HepG2 (cell line): Measurements from ENCODE around the gene WDR83. TPM values are rescaled to one million over a fixed set of nuclear protein-coding genes. Genes with fewer than 3 reads are reported as not detected.

Experiments used
- DNMT1 ChIP-seq: sonication (generic); formaldehyde crosslinking; IDR thresholded peaks from 2 replicates; pipeline ENCODE4 v1.5.1; 2020; ENCODE audit warnings: mild to moderate bottlenecking, missing genetic modification reagents
- HOXA3 ChIP-seq: sonication (generic); formaldehyde crosslinking; IDR thresholded peaks from 2 replicates; pipeline ENCODE4 v1.5.0; 2020; ENCODE audit warnings: missing genetic modification reagents
- KMT2B ChIP-seq: IDR thresholded peaks from 2 replicates; pipeline ENCODE4 v1.6.1; 2016; ENCODE audit warnings: missing genetic modification reagents, missing compliant biosample characterization
- MTF2 ChIP-seq: sonication (generic); formaldehyde crosslinking; IDR thresholded peaks from 2 replicates; pipeline ENCODE4 v1.5.0; 2020; ENCODE audit warnings: missing genetic modification reagents, borderline replicate concordance
- ZFY ChIP-seq: sonication (generic); formaldehyde crosslinking; IDR thresholded peaks from 2 replicates; pipeline ENCODE4 v1.4.0; 2020; ENCODE audit warnings: missing genetic modification reagents
- ZIK1 ChIP-seq: sonication (generic); formaldehyde crosslinking; IDR thresholded peaks from 2 replicates; pipeline ENCODE4 v1.5.0; 2020; ENCODE audit warnings: mild to moderate bottlenecking, low read depth, missing genetic modification reagents, borderline replicate concordance
- ZNF207 ChIP-seq: fragments of 450-650 bp; IDR thresholded peaks from 2 replicates; pipeline ENCODE4 v1.6.1; 2016; ENCODE audit warnings: antibody characterized with exemption, borderline replicate concordance
- polyA plus RNA-seq, 8 experiments: library from polyadenylated mRNA; depleted of rRNA in 3 of 8; stranded (reverse) in 7 of 8; unstranded in 1 of 8; fragments of >200 nt; fragmentation: Illumina TruSeq in 4 of 8; extraction: Trizol in 4 of 8; gene quantifications; 2 replicates each; pipeline versions ENCODE4 v1.2.1 to v1.2.3, GENCODE V29; 2011 to 2016; ENCODE audit warnings: low read depth in 4 of 8, missing spikeins in 1 of 8, mixed read lengths in 1 of 8; ENCODE audit not compliant: insufficient read depth in 1 of 8
- total RNA-seq, 5 experiments: library from RNA; depleted of rRNA; stranded (reverse); fragments of >200 nt; fragmentation: Illumina TruSeq; extraction: Trizol; gene quantifications; 2 replicates each; pipeline ENCODE4 v1.2.3, GENCODE V29; 2016; ENCODE audit warnings: low read depth in 1 of 5
- TF ChIP-seq, protein P1 (sequence below): sonication (generic); formaldehyde crosslinking; conservative IDR thresholded peaks from 2 replicates; pipeline ENCODE4 v1.8.1; 2023; ENCODE audit warnings: missing genetic modification reagents
- TF ChIP-seq, protein P2 (sequence below): sonication (generic); formaldehyde crosslinking; IDR thresholded peaks from 2 replicates; pipeline ENCODE4 v1.4.0; 2020; ENCODE audit warnings: missing genetic modification reagents
- TF ChIP-seq, protein P3 (sequence below): sonication (generic); formaldehyde crosslinking; IDR thresholded peaks from one replicate; pipeline ENCODE4 v1.5.1; 2020; ENCODE audit warnings: mild to moderate bottlenecking, missing genetic modification reagents; ENCODE audit errors: not compliant biosample characterization
- TF ChIP-seq, protein P4 (sequence below): sonication (generic); formaldehyde crosslinking; IDR thresholded peaks from 2 replicates; pipeline ENCODE4 v1.9.0; 2021; ENCODE audit warnings: missing genetic modification reagents, mild to moderate bottlenecking, borderline replicate concordance
- TF ChIP-seq, protein P5 (sequence below): sonication (generic); formaldehyde crosslinking; IDR thresholded peaks from 2 replicates; pipeline ENCODE4 v1.4.0; 2020; ENCODE audit warnings: missing genetic modification reagents

WDR83 gene
- total and polyA plus RNA-seq, 2 of the 13 experiments (the other 11 are each of a cell fraction or from before 2014, with no cell fraction given) = 4.5 to 10.7 TPM

DNA sequence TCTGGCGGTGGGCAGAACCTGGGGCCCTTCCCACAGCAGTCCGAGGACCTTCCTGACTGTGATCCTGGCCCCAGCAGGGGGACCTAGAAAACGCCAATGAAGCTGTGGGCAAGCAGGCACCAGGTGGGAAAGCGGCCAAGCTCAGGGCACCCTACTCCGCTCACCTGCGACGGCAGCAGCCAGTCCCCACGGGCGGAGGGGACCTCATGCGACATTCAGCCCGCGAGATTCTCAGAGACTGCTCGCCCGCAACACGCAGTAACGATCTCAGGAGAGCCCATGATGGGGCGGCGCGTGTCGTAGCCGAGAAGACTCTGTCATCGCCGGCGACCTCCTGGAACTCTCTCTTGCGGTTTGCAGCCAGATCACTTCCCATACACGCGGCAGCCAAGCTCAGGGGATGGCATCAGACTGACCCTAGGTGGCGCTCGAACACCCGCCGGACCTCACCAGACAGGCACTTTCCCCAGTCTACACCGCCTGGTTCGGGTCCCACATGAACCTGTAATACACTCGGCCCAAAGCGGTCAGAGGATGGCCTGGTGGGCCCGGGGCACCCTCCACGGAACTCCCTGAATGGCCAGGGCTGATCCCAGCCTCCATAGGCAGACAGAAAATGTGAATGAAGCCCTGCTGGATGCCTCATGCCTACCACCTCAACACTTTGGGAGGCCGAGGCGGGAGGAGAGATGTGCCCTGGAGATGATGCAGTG, 26.6 kb upstream of the WDR83 start (continued):
- TF ChIP-seq, protein P1, sequence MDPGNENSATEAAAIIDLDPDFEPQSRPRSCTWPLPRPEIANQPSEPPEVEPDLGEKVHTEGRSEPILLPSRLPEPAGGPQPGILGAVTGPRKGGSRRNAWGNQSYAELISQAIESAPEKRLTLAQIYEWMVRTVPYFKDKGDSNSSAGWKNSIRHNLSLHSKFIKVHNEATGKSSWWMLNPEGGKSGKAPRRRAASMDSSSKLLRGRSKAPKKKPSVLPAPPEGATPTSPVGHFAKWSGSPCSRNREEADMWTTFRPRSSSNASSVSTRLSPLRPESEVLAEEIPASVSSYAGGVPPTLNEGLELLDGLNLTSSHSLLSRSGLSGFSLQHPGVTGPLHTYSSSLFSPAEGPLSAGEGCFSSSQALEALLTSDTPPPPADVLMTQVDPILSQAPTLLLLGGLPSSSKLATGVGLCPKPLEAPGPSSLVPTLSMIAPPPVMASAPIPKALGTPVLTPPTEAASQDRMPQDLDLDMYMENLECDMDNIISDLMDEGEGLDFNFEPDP (CRISPR knock-in tag) = no peak
- TF ChIP-seq KMT2B (CRISPR knock-in tag) (peak; percentile 55; the same call in 1 of the 2 replicates), ZFY (CRISPR knock-in tag) (peak; percentile 28; the same call in 1 of the 2 replicates), ZIK1 (CRISPR knock-in tag) (no peak), MTF2 (CRISPR knock-in tag) (no peak), ZNF207 (no peak), DNMT1 (CRISPR knock-in tag) (no peak), HOXA3 (peak; percentile 56; the same call in 1 of the 2 replicates)
- TF ChIP-seq, protein P2, sequence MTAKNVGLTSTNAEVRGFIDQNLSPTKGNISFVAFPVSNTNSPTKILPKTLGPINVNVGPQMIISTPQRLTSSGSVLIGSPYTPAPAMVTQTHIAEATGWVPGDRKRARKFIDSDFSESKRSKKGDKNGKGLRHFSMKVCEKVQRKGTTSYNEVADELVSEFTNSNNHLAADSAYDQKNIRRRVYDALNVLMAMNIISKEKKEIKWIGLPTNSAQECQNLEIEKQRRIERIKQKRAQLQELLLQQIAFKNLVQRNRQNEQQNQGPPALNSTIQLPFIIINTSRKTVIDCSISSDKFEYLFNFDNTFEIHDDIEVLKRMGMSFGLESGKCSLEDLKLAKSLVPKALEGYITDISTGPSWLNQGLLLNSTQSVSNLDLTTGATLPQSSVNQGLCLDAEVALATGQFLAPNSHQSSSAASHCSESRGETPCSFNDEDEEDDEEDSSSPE (CRISPR knock-in tag) = no peak
- TF ChIP-seq, protein P3, sequence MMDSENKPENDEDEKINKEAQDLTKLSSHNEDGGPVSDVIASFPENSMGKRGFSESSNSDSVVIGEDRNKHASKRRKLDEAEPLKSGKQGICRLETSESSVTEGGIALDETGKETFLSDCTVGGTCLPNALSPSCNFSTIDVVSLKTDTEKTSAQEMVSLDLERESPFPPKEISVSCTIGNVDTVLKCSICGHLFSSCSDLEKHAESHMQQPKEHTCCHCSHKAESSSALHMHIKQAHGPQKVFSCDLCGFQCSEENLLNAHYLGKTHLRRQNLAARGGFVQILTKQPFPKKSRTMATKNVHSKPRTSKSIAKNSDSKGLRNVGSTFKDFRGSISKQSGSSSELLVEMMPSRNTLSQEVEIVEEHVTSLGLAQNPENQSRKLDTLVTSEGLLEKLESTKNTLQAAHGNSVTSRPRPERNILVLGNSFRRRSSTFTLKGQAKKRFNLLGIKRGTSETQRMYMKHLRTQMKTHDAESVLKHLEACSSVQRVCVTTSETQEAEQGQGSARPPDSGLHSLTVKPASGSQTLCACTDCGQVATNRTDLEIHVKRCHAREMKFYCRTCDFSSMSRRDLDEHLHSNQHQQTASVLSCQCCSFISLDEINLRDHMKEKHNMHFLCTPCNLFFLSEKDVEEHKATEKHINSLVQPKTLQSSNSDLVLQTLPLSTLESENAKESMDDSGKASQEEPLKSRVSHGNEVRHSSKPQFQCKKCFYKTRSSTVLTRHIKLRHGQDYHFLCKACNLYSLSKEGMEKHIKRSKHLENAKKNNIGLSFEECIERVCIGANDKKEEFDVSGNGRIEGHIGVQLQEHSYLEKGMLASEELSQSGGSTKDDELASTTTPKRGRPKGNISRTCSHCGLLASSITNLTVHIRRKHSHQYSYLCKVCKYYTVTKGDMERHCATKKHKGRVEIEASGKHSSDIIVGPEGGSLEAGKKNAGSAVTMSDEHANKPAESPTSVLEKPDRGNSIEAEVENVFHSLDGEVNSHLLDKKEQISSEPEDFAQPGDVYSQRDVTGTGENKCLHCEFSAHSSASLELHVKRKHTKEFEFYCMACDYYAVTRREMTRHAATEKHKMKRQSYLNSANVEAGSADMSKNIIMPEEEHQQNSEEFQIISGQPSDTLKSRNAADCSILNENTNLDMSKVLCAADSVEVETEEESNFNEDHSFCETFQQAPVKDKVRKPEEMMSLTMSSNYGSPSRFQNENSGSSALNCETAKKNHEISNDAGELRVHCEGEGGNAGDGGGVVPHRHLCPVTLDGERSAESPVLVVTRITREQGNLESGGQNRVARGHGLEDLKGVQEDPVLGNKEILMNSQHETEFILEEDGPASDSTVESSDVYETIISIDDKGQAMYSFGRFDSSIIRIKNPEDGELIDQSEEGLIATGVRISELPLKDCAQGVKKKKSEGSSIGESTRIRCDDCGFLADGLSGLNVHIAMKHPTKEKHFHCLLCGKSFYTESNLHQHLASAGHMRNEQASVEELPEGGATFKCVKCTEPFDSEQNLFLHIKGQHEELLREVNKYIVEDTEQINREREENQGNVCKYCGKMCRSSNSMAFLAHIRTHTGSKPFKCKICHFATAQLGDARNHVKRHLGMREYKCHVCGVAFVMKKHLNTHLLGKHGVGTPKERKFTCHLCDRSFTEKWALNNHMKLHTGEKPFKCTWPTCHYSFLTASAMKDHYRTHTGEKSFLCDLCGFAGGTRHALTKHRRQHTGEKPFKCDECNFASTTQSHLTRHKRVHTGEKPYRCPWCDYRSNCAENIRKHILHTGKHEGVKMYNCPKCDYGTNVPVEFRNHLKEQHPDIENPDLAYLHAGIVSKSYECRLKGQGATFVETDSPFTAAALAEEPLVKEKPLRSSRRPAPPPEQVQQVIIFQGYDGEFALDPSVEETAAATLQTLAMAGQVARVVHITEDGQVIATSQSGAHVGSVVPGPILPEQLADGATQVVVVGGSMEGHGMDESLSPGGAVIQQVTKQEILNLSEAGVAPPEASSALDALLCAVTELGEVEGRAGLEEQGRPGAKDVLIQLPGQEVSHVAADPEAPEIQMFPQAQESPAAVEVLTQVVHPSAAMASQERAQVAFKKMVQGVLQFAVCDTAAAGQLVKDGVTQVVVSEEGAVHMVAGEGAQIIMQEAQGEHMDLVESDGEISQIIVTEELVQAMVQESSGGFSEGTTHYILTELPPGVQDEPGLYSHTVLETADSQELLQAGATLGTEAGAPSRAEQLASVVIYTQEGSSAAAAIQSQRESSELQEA (CRISPR knock-in tag) = peak; percentile 33
- TF ChIP-seq, protein P4, sequence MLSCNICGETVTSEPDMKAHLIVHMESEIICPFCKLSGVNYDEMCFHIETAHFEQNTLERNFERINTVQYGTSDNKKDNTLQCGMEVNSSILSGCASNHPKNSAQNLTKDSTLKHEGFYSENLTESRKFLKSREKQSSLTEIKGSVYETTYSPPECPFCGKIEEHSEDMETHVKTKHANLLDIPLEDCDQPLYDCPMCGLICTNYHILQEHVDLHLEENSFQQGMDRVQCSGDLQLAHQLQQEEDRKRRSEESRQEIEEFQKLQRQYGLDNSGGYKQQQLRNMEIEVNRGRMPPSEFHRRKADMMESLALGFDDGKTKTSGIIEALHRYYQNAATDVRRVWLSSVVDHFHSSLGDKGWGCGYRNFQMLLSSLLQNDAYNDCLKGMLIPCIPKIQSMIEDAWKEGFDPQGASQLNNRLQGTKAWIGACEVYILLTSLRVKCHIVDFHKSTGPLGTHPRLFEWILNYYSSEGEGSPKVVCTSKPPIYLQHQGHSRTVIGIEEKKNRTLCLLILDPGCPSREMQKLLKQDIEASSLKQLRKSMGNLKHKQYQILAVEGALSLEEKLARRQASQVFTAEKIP (CRISPR knock-in tag) = no peak
- TF ChIP-seq, protein P5, sequence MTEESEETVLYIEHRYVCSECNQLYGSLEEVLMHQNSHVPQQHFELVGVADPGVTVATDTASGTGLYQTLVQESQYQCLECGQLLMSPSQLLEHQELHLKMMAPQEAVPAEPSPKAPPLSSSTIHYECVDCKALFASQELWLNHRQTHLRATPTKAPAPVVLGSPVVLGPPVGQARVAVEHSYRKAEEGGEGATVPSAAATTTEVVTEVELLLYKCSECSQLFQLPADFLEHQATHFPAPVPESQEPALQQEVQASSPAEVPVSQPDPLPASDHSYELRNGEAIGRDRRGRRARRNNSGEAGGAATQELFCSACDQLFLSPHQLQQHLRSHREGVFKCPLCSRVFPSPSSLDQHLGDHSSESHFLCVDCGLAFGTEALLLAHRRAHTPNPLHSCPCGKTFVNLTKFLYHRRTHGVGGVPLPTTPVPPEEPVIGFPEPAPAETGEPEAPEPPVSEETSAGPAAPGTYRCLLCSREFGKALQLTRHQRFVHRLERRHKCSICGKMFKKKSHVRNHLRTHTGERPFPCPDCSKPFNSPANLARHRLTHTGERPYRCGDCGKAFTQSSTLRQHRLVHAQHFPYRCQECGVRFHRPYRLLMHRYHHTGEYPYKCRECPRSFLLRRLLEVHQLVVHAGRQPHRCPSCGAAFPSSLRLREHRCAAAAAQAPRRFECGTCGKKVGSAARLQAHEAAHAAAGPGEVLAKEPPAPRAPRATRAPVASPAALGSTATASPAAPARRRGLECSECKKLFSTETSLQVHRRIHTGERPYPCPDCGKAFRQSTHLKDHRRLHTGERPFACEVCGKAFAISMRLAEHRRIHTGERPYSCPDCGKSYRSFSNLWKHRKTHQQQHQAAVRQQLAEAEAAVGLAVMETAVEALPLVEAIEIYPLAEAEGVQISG (CRISPR knock-in tag) = peak; percentile 30; the same call in 1 of the 2 replicates
